ENCODE data around the gene CDKN2A.

The CDKN2A gene

DNA sequence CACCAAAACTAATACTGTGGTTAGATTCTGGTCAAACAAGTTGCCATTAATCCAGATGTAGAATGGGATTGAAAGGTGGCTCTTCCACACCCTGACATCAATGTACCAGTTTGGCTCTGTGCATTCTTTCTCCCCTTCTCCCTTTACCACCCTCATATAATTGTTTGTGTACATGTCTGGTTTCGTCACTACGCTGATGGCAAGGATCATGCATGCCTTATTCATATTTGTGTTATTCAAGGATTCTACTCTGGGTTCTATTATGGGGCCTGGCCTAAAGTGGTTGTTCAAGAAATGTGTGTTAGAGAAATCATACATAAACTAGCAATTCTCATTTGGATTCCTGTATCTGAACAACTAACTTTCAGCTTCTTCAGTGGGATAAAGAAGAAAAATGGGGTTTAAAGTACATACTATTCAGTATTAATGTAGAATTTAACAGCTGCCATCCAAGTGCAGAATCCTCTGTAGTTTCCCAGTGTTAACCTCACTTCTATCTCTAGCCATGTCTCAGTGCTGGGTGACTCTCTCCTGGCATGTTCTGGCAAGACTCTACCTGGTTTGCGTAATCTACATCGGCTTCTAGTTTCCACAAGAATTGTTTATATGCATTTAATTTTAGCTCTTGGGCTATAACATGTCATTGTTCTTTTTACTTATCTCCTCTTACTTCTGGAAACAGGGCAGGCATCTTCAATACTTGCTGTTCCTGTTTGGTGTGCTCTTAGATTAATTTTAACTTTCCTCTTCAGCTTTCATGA, 42.9 kb upstream of the CDKN2A start:
- DNase-seq (ENCODE audit: insufficient read length, low spot score) (no peak), FAIRE-seq (no peak)
- no peak for TF ChIP-seq CTCF (IDR thresholded peaks at IDR 0.05; ENCODE audit: insufficient read depth, missing control alignments)

DNA sequence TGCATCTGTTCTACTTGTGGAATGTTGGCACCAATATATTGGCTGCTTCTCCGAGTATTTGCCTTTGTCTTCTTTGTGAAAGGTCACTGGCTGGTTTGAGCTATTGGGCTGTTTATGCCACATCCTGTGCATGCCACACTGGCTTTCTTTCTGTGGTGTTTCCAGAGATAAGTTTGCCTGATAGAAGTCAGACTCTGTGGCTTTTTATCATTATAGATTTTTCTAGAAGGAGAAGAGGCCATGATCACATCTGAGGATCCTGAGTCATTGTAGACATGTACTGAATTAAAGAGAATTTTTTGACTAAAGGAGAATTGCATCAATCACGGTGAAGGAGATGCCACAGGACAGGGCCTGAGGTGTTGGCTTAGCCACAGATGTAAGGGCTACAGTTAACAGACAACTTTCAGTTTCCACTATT, 41.4 kb upstream of the CDKN2A start:
- DNase-seq (ENCODE audit: insufficient read length, low spot score) (no peak), FAIRE-seq (no peak)
- TF ChIP-seq CTCF (IDR thresholded peaks at IDR 0.05; ENCODE audit: insufficient read depth, missing control alignments) = no peak

- no peak for DNase-seq (ENCODE audit: insufficient read length, low spot score)
- no peak for FAIRE-seq
- TF ChIP-seq CTCF (IDR thresholded peaks at IDR 0.05; ENCODE audit: insufficient read depth, missing control alignments) = no peak
Observed at GRCh38 chr9:22033012-22033630, 38.9 kb upstream of the CDKN2A start.

- no peak for DNase-seq (ENCODE audit: insufficient read length, low spot score)
- no peak for TF ChIP-seq CTCF (IDR thresholded peaks at IDR 0.05; ENCODE audit: insufficient read depth, missing control alignments)
- FAIRE-seq = no peak
Observed at GRCh38 chr9:22031655-22032411, 37.6 kb upstream of the CDKN2A start.

DNA sequence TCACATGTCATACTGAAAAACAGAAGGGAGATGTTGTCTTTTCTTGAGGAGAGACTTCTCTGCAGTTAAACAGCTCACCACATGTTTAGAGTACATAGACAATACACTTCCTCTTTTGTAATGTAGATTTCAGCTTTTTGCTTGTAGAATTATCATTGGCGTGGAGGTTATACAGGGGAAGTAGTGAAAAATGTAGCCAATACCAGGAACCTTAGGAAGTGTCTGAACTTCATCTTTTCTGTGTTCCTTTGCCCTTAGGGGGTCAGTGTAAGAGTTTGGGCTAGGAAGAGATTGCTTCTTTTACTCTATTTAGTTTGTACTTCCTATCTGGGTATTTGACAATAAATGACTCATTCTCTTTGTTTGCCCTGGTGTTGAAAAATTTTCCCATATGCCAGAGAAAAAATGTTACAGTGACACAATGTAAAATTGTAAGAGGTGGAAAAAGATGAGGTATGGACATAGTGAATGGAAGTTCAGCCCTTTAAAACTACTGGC, 36.0 kb upstream of the CDKN2A start:
- no peak for DNase-seq (ENCODE audit: insufficient read length, low spot score)
- FAIRE-seq = no peak
- no peak for TF ChIP-seq CTCF (IDR thresholded peaks at IDR 0.05; ENCODE audit: insufficient read depth, missing control alignments)

GRCh38 chr9:22029231-22029630, 35.0 kb upstream of the CDKN2A start:
- FAIRE-seq (no peak), DNase-seq (ENCODE audit: insufficient read length, low spot score) (no peak)
- TF ChIP-seq CTCF (IDR thresholded peaks at IDR 0.05; ENCODE audit: insufficient read depth, missing control alignments) = no peak

Measured in D721Med (cell line).